ENCODE data around the gene RNF41. TPM values are rescaled to one million over a fixed set of nuclear protein-coding genes. Genes with fewer than 3 reads are reported as not detected.

Gene RNF41
- total and polyA plus RNA-seq, 2 of the 13 experiments (the other 11 are each of a cell fraction or from before 2014, with no cell fraction given): 27.1 to 39.4 TPM

DNA sequence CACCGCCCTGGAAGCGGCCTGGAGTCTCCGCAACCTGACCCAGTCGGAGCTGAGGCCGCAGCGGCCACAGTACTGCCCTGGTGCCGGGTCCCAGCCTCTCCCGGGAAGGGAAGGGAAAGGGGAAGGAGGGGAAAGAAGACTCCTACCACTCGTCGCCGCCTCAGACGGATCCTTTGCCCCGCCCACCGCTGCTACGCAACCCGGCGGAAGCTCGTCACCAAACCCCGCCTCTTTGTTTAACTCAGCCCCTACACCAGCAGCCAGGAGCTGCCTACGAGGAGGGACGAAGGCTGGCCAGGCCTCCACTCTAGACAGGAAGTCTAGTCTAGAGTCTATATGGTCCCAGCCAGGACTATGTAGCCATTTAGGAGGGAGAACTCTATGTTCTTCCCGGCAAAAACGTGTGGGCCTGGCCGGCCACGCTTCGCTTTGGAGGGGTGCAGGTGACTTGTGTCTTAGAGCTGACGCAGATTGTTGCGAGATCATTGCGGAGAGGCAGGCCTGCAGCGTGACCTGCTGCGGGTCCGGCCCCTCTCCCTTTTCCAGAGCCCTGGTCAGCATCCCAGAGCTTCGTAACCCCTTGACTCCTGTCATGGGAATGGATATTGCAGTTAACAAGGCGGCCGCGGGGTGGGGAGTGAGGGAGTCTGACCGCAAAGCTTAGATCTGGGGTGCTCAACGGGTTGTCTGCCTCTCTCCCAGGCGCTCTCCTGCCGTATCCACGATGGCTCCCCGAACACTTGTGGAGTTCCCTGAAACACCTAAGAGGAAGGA lies at the start of gene RNF41 (continued):
- TF ChIP-seq PRDM10 (CRISPR knock-in tag; IDR thresholded peaks at IDR 0.05; ENCODE audit: low read depth) (peak; percentile 58; the same call in 1 of the 2 replicates), XBP1 (CRISPR knock-in tag; IDR thresholded peaks at IDR 0.05) (no peak), HOXA7 (CRISPR knock-in tag; IDR thresholded peaks at IDR 0.05) (no peak), NR2F2 (IDR thresholded peaks at IDR 0.05; ENCODE audit: borderline replicate concordance, low read depth) (no peak), SKI (IDR thresholded peaks at IDR 0.05; ENCODE audit: partially characterized antibody) (peak; percentile 84), MXD1 (CRISPR knock-in tag; IDR thresholded peaks at IDR 0.05) (peak; percentile 74; the same call in 1 of the 2 replicates), FLYWCH1 (CRISPR knock-in tag; IDR thresholded peaks at IDR 0.05) (no peak), ZNF704 (CRISPR knock-in tag; IDR thresholded peaks at IDR 0.05; ENCODE audit: borderline replicate concordance) (no peak), RCOR2 (CRISPR knock-in tag; IDR thresholded peaks at IDR 0.05) (peak; percentile 50; the same call in 1 of the 2 replicates), PHF20 (CRISPR knock-in tag; IDR thresholded peaks at IDR 0.05) (peak; percentile 68; the same call in 1 of the 2 replicates), GLI4 (CRISPR knock-in tag; IDR thresholded peaks at IDR 0.05; ENCODE audit: borderline replicate concordance) (peak; percentile 82; the same call in 1 of the 2 replicates), SIX1 (CRISPR knock-in tag; IDR thresholded peaks at IDR 0.05; ENCODE audit: borderline replicate concordance) (0 out of 2 replicates have a peak, but pooled peaks have one; percentile 43), SRSF1 (optimal IDR thresholded peaks at IDR 0.05; ENCODE audit: low read depth, low read length) (no peak), ZNF839 (CRISPR knock-in tag; IDR thresholded peaks at IDR 0.05; ENCODE audit: borderline replicate concordance) (peak; percentile 41; the same call in 1 of the 2 replicates), ZNF678 (CRISPR knock-in tag; IDR thresholded peaks at IDR 0.05) (peak; percentile 61; the same call in 1 of the 2 replicates), XRCC5 (optimal IDR thresholded peaks at IDR 0.05; ENCODE audit: low read length) (peak; percentile 77), MED13 (CRISPR knock-in tag; IDR thresholded peaks at IDR 0.05) (peak; percentile 78; the same call in 1 of the 2 replicates), ZBTB20 (CRISPR knock-in tag; IDR thresholded peaks at IDR 0.05; ENCODE audit: borderline replicate concordance, low read depth) (peak; percentile 63; the same call in 1 of the 2 replicates), ZBTB38 (CRISPR knock-in tag; IDR thresholded peaks at IDR 0.05) (peak; percentile 77), GTF3A (CRISPR knock-in tag; conservative IDR thresholded peaks at IDR 0.05) (no peak; the same call in 1 of the 2 replicates), ZNF121 (CRISPR knock-in tag; IDR thresholded peaks at IDR 0.05) (peak; percentile 58; the same call in 1 of the 2 replicates), NR2C2 (CRISPR knock-in tag; IDR thresholded peaks at IDR 0.05; ENCODE audit: borderline replicate concordance) (peak; percentile 77), ZNF136 (CRISPR knock-in tag; IDR thresholded peaks at IDR 0.05; ENCODE audit: low read depth) (peak; percentile 82; the same call in 1 of the 2 replicates), CEBPG (CRISPR knock-in tag; IDR thresholded peaks at IDR 0.05) (peak; percentile 53)
- TF ChIP-seq, protein P1, sequence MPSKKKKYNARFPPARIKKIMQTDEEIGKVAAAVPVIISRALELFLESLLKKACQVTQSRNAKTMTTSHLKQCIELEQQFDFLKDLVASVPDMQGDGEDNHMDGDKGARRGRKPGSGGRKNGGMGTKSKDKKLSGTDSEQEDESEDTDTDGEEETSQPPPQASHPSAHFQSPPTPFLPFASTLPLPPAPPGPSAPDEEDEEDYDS (CRISPR knock-in tag; IDR thresholded peaks at IDR 0.05): peak; percentile 98

All from HepG2 (cell line).